Caki2 (cell line): ENCODE measurements around the gene RGR. TPM values are rescaled to one million over a fixed set of nuclear protein-coding genes. Genes with fewer than 3 reads are reported as not detected.

Source experiments
- DNase-seq: peaks from one replicate; pipeline ENCODE4 v3.0.0-alpha.2; 2015; ENCODE audit warnings: low read depth
- in situ Hi-C: cut with HindIII; loops from 2 replicates; pipeline ENCODE4 v1.10.0; 2016; ENCODE audit warnings: low sequenced_read_pairs, low pct_unique_long_range_greater_than_20kb, mixed read lengths
- total RNA-seq: library from RNA; depleted of rRNA; stranded (reverse); fragments of >200 nt; shearing (Covaris generic); gene quantifications from 2 replicates; pipeline ENCODE4 v1.2.3, GENCODE V29; 2014; ENCODE audit warnings: low replicate concordance

The RGR gene
- total RNA-seq, 1 experiment from 2014 or later: not detected

DNA sequence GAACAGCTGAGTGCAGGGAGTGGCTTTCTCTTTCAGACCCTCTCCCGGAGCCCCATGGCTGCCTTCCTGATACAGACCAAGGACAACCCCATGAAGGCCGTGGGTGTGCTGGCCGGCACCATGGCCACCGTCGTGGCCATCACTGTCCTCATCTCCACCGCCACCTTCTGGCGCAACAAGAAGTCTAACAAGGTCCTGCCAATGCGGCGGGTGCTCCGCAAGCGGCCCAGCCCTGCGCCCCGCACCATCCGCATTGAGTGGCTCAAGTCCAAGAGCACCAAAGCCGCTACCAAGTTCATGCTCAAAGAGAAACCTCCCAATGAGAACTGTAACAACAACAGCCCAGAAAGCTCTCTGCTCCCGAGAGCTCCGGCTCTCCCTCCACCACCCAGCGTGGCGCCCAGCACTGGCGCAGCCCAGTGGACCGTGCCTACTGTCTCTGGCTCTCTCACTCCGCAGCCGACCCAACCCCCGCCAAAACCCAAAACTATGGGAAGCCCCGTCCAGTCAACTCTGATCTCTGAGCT lies 30.7 kb upstream of the RGR start:
- in situ Hi-C loops: no loop called here
- no peak for DNase-seq

DNA sequence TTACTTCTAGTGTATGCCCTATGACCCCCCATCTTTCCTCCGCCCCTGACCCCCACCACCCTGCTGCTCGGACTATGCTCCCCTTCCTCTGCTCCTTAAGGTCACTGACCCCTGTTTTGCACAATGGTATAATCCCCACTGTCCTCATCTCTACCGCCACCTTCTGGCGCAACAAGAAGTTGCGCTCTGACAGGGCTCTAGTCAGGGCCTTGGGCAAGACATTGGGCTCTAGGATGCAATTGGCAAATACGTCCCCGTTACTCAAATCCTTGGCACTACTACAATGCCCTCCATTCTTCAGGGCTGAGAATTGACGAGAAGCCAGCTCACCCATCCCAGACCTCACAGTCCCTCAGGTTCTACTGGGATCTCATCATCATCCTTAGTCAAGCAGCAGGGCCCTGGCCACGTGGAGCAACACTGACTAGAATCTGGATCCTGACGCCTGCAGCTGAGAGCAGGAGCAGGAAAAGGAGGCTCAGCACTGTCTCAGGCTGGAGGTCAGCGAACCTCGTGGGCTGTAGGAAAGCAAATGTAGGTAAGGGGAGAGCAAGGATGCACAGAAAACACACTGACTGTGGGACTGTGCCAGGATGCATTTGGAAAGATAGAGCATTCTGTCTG lies 30.1 kb upstream of the RGR start:
- in situ Hi-C loops: no loop called here
- DNase-seq: no peak

GRCh38 chr10:84216834-84217233 lies 28.0 kb upstream of the RGR start:
- DNase-seq: no peak
- in situ Hi-C loops: no loop called here

- in situ Hi-C loops: no loop called here
- DNase-seq: no peak
Observed at GRCh38 chr10:84217746-84218145, 27.1 kb upstream of the RGR start.

- in situ Hi-C loops: no loop called here
- DNase-seq: no peak
Observed at GRCh38 chr10:84221916-84222315, 22.9 kb upstream of the RGR start.

DNA sequence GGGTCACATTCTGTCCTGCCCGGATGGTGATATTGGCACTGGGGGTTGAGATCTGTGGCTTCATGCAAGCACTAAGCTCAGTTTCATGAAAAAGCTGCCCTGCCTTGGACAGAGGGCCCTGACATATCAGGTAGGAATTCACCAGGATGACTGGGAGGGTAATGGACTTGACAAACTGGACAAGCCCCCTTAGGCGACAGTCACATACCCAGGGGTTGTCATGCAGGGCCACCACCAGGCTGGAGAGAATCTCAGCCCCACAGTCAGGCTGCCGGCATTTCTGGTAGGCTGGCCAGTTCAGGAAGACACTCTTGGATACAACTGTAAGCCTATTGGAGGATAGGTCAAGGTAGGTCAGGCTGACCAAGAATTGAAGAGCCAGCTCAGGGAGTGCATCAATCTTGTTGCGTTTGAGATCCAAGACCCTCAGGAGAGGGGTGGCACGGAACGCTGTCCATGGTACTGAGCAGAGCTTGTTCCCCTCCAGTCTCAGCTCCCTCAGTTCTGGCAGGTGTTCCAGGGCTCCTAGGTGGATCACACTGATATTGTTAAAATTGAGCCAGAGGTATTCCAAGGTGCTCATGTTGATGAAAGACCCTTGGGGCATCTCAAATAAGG lies 20.3 kb upstream of the RGR start:
- no peak for DNase-seq
- in situ Hi-C loops: no loop called here

- in situ Hi-C loops: no loop called here
- DNase-seq: no peak
Observed at GRCh38 chr10:84225427-84226173, 19.3 kb upstream of the RGR start, which contains the start of gene LRIT2. Gene LRIT2, minus strand, starts transcription at chr10:84225544. Its CDS starts 24 bp downstream, at chr10:84225520.

DNA sequence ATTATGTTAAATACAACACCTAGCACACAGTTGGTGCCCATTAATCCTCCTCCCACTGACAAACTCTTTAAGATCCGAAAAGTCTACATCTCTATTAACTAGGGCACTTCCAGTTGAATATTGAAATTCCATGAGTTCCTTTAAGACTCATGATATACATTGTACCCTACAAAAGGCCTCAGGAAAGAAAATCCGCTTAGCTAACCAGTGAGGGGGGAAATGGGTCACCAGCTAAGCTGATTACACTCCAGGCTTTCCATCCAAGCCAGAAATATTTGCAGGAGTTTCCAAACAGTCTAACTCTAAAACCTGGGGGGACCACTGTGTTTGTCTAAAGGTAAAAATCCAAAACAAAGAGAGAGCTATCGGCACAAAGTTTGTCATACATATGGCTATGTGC lies 18.2 kb upstream of the RGR start:
- no peak for DNase-seq
- in situ Hi-C loops: no loop called here

DNA sequence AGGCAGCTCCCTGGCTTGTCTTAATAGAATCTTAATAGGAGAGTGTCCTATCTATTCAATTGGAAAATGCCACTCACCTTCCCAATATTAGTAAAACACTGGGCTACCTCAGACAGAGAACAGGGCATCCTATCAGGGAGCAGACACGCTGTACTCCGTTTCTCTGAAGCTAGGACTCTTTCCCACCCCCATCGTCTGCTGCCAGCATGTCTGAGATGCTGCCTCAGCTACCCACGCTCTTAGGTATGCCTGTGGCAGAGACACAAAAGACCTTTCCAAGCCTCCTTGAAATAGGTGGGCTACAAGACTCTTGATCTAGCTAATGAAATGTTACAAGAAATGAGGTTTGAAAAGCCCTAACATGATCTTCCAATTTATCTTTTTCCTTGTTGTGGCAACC lies 17.0 kb upstream of the RGR start:
- DNase-seq: no peak
- in situ Hi-C loops: no loop called here

DNA sequence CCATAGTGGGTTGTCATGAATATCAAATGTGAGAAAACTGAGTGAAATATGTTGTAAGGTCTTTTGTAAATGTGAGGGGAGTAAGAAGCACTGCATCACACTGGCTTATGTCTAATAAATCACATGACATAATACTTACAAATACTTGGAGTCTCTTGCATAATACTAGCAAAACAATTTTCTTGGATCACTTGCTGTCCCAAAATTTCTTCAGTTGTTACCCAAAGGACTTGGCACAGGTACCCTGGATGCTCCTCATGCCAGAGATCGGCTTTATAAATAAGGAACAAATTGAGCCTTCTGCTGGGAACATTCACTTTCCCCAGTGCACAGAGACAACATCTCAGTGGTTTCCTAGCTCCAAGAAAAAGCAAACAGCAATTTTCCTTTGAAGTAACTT lies 14.5 kb upstream of the RGR start:
- no peak for DNase-seq
- in situ Hi-C loops: no loop called here

DNA sequence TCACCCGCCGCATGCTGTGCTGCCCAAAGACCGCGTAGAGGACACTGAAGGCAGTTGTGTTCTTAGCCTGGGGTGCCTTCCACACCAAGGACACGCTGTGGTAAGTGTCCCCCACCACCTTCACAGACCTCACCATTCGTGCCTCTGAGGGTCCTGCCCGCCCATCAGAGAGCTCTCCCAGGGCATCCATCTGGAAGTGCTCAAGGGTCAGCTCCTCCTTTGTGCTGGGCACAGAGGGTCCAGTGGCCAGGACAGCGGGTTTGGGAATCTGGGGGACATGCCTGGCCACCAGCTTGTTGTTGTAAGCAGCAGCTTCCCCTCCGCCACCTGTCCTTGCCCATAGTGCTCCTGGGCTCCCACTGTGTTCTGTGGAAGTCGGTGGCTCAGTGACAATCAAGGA lies 12.5 kb upstream of the RGR start:
- no peak for DNase-seq
- in situ Hi-C loops: no loop called here

GRCh38 chr10:84233940-84234339 lies 10.9 kb upstream of the RGR start:
- no peak for DNase-seq
- in situ Hi-C loops: no loop called here

DNA sequence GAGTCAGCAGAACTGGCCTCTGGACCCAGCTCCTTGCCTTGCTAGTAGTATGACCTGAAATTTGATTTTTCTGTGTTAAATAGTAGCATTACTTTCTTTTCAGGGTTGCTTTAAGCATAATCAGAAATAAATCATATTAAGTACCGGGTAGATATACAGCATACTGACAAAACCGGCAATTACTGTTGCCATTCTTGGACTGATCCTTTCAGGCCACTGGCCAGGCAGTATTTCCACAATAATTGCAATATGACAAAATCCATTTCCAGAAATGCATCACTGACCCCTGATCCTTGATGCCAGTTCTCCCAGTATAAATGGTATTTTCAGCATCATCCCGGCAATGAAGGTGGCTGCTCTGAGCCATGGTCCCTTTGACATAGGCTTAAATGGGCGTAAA lies 10.4 kb upstream of the RGR start:
- in situ Hi-C loops: no loop called here

GRCh38 chr10:84235096-84235495 lies 9.8 kb upstream of the RGR start:
- in situ Hi-C loops: no loop called here
- no peak for DNase-seq

More for the DNA sequence above, 10.4 kb upstream of the RGR start:
- no peak for DNase-seq

DNA sequence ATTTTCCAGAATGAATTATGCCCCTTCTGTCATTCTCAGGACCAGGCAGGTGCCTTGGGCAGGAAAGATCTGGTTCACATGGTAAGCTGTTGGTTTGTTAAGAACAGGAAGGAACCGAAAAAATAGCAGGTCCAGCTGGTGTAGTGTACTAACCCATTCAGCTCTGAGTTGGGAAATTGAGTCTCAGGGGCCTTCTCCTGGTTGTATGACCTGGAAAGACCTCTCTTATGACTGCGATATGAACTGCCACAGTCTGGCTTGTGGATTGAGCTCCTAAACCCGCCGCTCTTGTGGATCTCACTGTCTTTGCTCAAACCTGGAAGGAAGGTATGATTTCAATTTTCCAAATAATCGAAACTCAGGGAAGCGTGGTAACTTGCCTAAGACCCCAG lies 8.1 kb upstream of the RGR start:
- no peak for DNase-seq
- in situ Hi-C loops: no loop called here

DNA sequence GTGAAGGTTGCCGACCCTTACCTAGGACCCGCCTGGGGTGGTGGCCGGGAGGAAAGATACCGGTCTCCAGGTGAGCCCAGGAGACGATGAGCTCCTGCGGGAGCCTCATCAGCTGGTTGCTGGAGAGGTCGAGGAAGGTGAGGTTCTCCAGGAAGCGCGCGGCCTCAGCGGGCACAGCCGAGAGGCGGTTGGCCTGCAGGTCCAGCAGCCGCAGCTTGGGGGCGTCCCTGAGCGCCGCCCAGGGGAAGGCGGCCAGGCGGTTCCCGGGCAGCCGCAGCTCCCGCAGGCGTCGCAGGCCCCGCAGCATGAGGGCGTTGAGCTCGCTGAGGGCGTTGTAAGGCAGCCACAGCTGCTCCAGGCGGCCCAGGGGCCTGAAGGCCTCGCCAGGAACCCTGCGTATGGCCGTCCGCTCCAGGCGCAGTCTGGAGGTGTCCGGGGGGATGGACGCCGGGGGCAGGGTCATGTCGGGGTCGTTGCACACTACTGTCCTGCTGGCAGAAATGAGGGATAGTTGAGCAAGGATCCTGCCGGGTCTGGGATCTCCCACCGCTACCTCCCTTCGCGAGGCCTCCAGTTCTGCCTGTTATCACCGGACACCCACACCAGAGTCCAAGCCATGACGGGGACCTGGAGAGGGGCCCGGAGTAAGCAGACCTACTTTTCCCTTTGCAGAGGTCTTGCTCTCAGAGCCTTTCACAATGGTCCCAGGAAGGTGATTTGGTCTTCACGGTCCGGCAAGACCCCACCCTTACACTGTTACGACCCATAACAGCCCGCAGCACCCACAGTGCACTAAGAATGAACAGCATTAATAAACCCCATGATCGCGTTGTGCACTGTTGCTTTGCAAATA lies 7.4 kb upstream of the RGR start:
- in situ Hi-C loops: no loop called here
- no peak for DNase-seq

- in situ Hi-C loops: no loop called here
- DNase-seq: no peak
Observed at GRCh38 chr10:84238909-84239308, 5.9 kb upstream of the RGR start.

DNA sequence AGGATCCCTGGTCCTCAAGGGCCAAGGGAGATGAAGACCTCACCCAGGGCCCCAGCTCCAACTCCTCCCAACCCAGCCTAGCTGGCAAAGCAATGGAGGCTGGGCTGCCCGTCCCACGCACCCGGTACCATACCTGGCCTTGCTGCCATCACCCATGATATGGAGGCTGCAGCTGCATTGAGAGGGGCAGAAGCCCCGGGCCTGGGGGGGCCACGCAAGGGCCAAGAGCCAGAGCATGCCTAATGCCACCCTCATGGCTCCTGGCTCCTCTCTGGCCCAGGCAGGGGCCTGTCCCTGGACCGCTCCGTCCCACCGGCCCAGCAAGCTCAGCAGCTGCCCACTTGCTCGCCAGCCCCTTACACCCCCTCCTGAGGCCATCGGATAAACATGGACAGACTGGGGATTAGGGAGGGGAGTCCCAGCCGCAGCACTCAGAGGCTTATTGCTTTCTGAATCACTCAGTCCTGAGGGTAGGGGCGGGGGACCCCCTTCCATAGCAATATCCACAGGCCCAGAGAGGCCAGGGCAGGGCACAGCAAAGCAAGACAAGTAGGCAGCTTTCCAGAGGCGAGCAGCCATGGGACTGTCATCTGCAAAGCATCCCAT lies 3.6 kb upstream of the RGR start, which contains the start of gene LRIT1:
LRIT1 (minus strand) TSS at position 362 of the 606 bp plus-strand sequence; CDS start at position 255, 107 bp downstream.
- in situ Hi-C loops: no loop called here
- no peak for DNase-seq
